Suprapubic skin (tissue), 4 donors: Measurements from ENCODE around the gene YEATS4. TPM values are rescaled to one million over a fixed set of nuclear protein-coding genes. Genes with fewer than 3 reads are reported as not detected.

Experiments used
- DNase-seq, 2 donors: peaks; one replicate each; pipeline ENCODE4 v3.0.0-alpha.2; 2019; ENCODE audit warnings: low spot score in 2 of 2
- H3K27ac ChIP-seq: fragments of 200-600 bp; sonication (generic); one replicate; pipeline ENCODE4 v1.5.1; 2019
- H3K27me3 ChIP-seq: fragments of 200-600 bp; sonication (generic); one replicate; pipeline ENCODE4 v1.5.1; 2019
- H3K36me3 ChIP-seq: fragments of 200-600 bp; sonication (generic); one replicate; pipeline ENCODE4 v1.5.1; 2019
- H3K4me1 ChIP-seq: fragments of 200-600 bp; sonication (generic); one replicate; pipeline ENCODE4 v1.5.1; 2019
- H3K4me3 ChIP-seq: fragments of 200-600 bp; sonication (generic); one replicate; pipeline ENCODE4 v1.5.1; 2019; ENCODE audit warnings: mild to moderate bottlenecking
- H3K9me3 ChIP-seq: fragments of 200-600 bp; sonication (generic); one replicate; pipeline ENCODE4 v1.5.1; 2019
- CTCF ChIP-seq, 2 donors: fragments of 200-600 bp in 1 of 2; fragments of 450-650 bp in 1 of 2; sonication (generic) in 1 of 2; IDR thresholded peaks; one replicate each; pipeline ENCODE4 v1.5.1; 2016 to 2019; ENCODE audit warnings: antibody characterized with exemption in 2 of 2, mild to moderate bottlenecking in 1 of 2, moderate library complexity in 1 of 2
- EP300 ChIP-seq: sonication (generic); formaldehyde crosslinking; IDR thresholded peaks from one replicate; pipeline ENCODE4 v1.6.1; 2017; ENCODE audit warnings: antibody characterized with exemption
- POLR2A ChIP-seq, 2 donors: fragments of 450-650 bp; IDR thresholded peaks; one replicate each; pipeline ENCODE4 v1.6.1; 2017; ENCODE audit warnings: antibody characterized with exemption in 2 of 2, mild to moderate bottlenecking in 2 of 2, moderate library complexity in 2 of 2
- POLR2AphosphoS5 ChIP-seq, 3 donors: sonication (generic); formaldehyde crosslinking; IDR thresholded peaks; one replicate each; pipeline ENCODE4 v1.6.1; 2017; ENCODE audit warnings: antibody characterized with exemption in 3 of 3
- WGBS: methylation state at CpG from one replicate; pipeline ENCODE4 v1.1.5; 2018; 5-methylcytosine and 5-hydroxymethylcytosine counted together
- total RNA-seq, 4 donors: library from RNA; depleted of rRNA; stranded (reverse); fragments of >200 nt; gene quantifications; one replicate each; pipeline ENCODE4 v1.1.0, GENCODE V29; 2016

YEATS4 gene
- total RNA-seq, 4 donors from 2014 or later = 12.4 to 19.5 (median 14.2) TPM

GRCh38 chr12:69343885-69344612, 15.5 kb upstream of the YEATS4 start:
- Histone ChIP-seq H3K27ac (no peak overlapping the region), H3K9me3 (no peaks in the 10 kb centered on the region), H3K27me3 (no peaks in the 10 kb centered on the region), H3K36me3 (no peaks in the 10 kb centered on the region), H3K4me3 (no peak overlapping the region), H3K4me1 (no peaks in the 10 kb centered on the region)
- TF ChIP-seq EP300 = no peak
- 37% methylated on average over 3 of the region's 3 CpGs for WGBS
- no peak for DNase-seq

GRCh38 chr12:69345077-69345476, 14.5 kb upstream of the YEATS4 start:
- WGBS = 100% methylated on average over 2 of the region's 2 CpGs
- H3K27ac ChIP-seq = no peak overlapping the region
- no peak overlapping the region for H3K4me3 ChIP-seq
- TF ChIP-seq EP300 (no peak), POLR2A (IDR thresholded peaks at IDR 0.05) (no peak), POLR2AphosphoS5 (IDR thresholded peaks at IDR 0.05) (no peak), CTCF (IDR thresholded peaks at IDR 0.05) (no peak)
- no peaks in the 10 kb centered on the region for H3K9me3 ChIP-seq
- no peaks in the 10 kb centered on the region for H3K4me1 ChIP-seq
- no peak for DNase-seq
- no peaks in the 10 kb centered on the region for H3K27me3 ChIP-seq
- H3K36me3 ChIP-seq = no peaks in the 10 kb centered on the region

GRCh38 chr12:69345742-69346141, 13.8 kb upstream of the YEATS4 start:
- no peaks in the 10 kb centered on the region for H3K4me1 ChIP-seq
- H3K27me3 ChIP-seq = no peaks in the 10 kb centered on the region
- H3K27ac ChIP-seq = no peak overlapping the region
- 89% methylated on average over 1 of the region's 1 CpG for WGBS
- H3K4me3 ChIP-seq = no peak overlapping the region
- no peak for TF ChIP-seq EP300
- TF ChIP-seq POLR2AphosphoS5 (IDR thresholded peaks at IDR 0.05) = no peak
- TF ChIP-seq POLR2A (IDR thresholded peaks at IDR 0.05) = no peak
- TF ChIP-seq CTCF (IDR thresholded peaks at IDR 0.05) = no peak
- H3K36me3 ChIP-seq = no peaks in the 10 kb centered on the region
- no peaks in the 10 kb centered on the region for H3K9me3 ChIP-seq
- no peak for DNase-seq

- no peak within 1 kb of the TSS for H3K27ac ChIP-seq
- no peak for DNase-seq
- H3K4me1 ChIP-seq = no peaks in the 10 kb centered on the region
- H3K4me3 ChIP-seq = peak within 1 kb of the TSS; percentile 5
- TF ChIP-seq POLR2AphosphoS5 (IDR thresholded peaks at IDR 0.05) = no peak
- no peak for TF ChIP-seq CTCF (IDR thresholded peaks at IDR 0.05)
- TF ChIP-seq EP300 = no peak
- no peak for TF ChIP-seq POLR2A (IDR thresholded peaks at IDR 0.05)
- H3K27me3 ChIP-seq = peaks cover 5% of the 10 kb centered on the region
- H3K36me3 ChIP-seq = no peaks in the 10 kb centered on the region
- 82% methylated on average over 4 of the region's 4 CpGs for WGBS
- H3K9me3 ChIP-seq = no peaks in the 10 kb centered on the region
Measured at GRCh38 chr12:69348162-69348938, 11.2 kb upstream of the YEATS4 start, which contains the start of gene LYZ. Gene LYZ, plus strand, starts transcription at chr12:69348381. Its CDS starts 28 bp downstream, at chr12:69348409.

GRCh38 chr12:69350002-69350626, 9.4 kb upstream of the YEATS4 start:
- Histone ChIP-seq H3K4me3 (no peak overlapping the region), H3K27ac (no peak overlapping the region), H3K4me1 (no peaks in the 10 kb centered on the region), H3K36me3 (no peaks in the 10 kb centered on the region), H3K9me3 (no peaks in the 10 kb centered on the region), H3K27me3 (peaks cover 5% of the 10 kb centered on the region)
- 69% methylated on average over 2 of the region's 2 CpGs for whole genome bisulfite sequencing
- no peak for DNase-seq
- TF ChIP-seq CTCF (IDR thresholded peaks at IDR 0.05) = no peak
- TF ChIP-seq EP300 = no peak
- no peak for TF ChIP-seq POLR2AphosphoS5 (IDR thresholded peaks at IDR 0.05)
- no peak for TF ChIP-seq POLR2A (IDR thresholded peaks at IDR 0.05)
